HUES64 (cell line): Measurements from ENCODE around the gene PIK3CD.

Source experiments
- H3K27ac ChIP-seq: 2 replicates; pipeline ENCODE4 v1.7.0; 2013; ENCODE audit warnings: low read depth, low read length, inconsistent platforms
- H3K27me3 ChIP-seq: 2 replicates; pipeline ENCODE4 v1.6.1; 2013; ENCODE audit warnings: mild to moderate bottlenecking, low read length; ENCODE audit not compliant: insufficient read depth
- H3K36me3 ChIP-seq: 2 replicates; pipeline ENCODE4 v1.6.1; 2013; ENCODE audit warnings: mild to moderate bottlenecking, low read length; ENCODE audit not compliant: insufficient read depth
- H3K4me1 ChIP-seq: 2 replicates; pipeline ENCODE4 v1.6.1; 2013; ENCODE audit warnings: mild to moderate bottlenecking, low read length, moderate library complexity; ENCODE audit not compliant: insufficient read depth
- H3K4me3 ChIP-seq: 2 replicates; pipeline ENCODE4 v1.5.1; 2013; ENCODE audit warnings: mild to moderate bottlenecking, low read length, moderate library complexity
- H3K9ac ChIP-seq: 2 replicates; pipeline ENCODE4 v1.6.1; 2013; ENCODE audit warnings: mild to moderate bottlenecking, low read depth, low read length
- H3K9me3 ChIP-seq: 2 replicates; pipeline ENCODE4 v1.6.1; 2013; ENCODE audit warnings: low read depth, low read length; ENCODE audit not compliant: insufficient read depth
- WGBS: fragments of 150-250, 120-280 bp; methylation state at CpG from one replicate; pipeline ENCODE4 v1.1.7; 2013; ENCODE audit warnings: missing lambda C conversion rate; 5-methylcytosine and 5-hydroxymethylcytosine counted together

The PIK3CD gene

GRCh38 chr1:9609998-9610397 is 41.5 kb upstream of the PIK3CD start:
- H3K4me1 ChIP-seq, result no peaks in the 10 kb centered on the region
- WGBS, result 96% methylated on average over 5 of the region's 5 CpGs

DNA sequence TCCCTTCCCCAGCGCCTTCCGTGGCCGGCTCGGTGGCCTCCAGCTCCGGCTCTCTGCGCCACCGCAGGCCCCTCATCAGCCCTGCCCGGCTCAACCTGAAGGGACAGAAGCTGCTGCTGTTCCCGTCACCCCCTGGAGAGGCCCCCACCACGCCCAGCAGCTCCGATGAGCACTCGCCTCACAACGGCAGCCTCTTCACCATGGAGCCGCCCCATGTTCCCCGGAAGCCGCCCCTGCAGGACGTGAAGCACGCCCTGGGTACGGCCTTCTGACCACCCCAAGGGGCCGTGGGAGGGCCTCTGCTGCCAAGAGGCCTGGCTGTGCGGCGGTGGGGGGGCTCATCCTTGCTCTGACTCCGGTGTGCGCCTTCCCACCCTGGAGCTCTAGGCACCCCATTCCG is 41.0 kb upstream of the PIK3CD start:
- H3K4me3 ChIP-seq, result no peak overlapping the region
- no peaks in the 10 kb centered on the region for H3K4me1 ChIP-seq
- H3K9ac ChIP-seq, result no peak overlapping the region
- no peaks in the 10 kb centered on the region for H3K9me3 ChIP-seq
- H3K27ac ChIP-seq, result no peak overlapping the region
- H3K27me3 ChIP-seq, result no peaks in the 10 kb centered on the region
- 92% methylated on average over 25 of the region's 25 CpGs for WGBS
- H3K36me3 ChIP-seq, result peaks cover 45% of the 10 kb centered on the region

More at GRCh38 chr1:9609998-9610397, 41.5 kb upstream of the PIK3CD start:
- Histone ChIP-seq H3K9ac (no peak overlapping the region), H3K36me3 (peaks cover 45% of the 10 kb centered on the region), H3K4me3 (no peak overlapping the region), H3K9me3 (no peaks in the 10 kb centered on the region), H3K27ac (no peak overlapping the region), H3K27me3 (no peaks in the 10 kb centered on the region)

DNA sequence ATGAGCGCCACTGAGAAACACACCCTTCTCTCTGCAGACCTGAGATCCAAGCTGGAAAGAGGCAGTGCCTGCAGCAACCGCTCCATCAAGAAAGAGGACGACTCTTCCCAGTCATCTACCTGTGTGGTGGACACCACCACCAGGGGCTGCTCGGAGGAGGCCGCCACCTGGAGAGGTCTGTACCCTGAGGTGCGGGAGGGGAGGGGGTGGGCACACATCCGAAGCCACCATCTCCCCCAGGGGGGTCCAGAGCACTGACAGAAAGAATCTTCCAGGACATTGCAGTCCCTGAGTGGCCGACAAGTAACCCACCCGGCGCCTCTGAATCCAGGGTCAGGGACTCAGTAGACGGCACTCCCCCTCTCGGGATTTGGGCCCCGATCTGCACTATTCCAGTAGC is 39.8 kb upstream of the PIK3CD start:
- 89% methylated on average over 13 of the region's 13 CpGs for WGBS
- H3K9ac ChIP-seq, result no peak overlapping the region
- H3K27ac ChIP-seq, result no peak overlapping the region
- H3K27me3 ChIP-seq, result no peaks in the 10 kb centered on the region
- H3K4me1 ChIP-seq, result no peaks in the 10 kb centered on the region
- H3K9me3 ChIP-seq, result no peaks in the 10 kb centered on the region
- H3K36me3 ChIP-seq, result peaks cover 45% of the 10 kb centered on the region
- no peak overlapping the region for H3K4me3 ChIP-seq

- H3K4me1 ChIP-seq, result no peaks in the 10 kb centered on the region
- no peak overlapping the region for H3K27ac ChIP-seq
- 92% methylated on average over 11 of the region's 11 CpGs for WGBS
- no peak overlapping the region for H3K9ac ChIP-seq
- no peak overlapping the region for H3K4me3 ChIP-seq
- H3K9me3 ChIP-seq, result no peaks in the 10 kb centered on the region
- no peaks in the 10 kb centered on the region for H3K27me3 ChIP-seq
- peaks cover 45% of the 10 kb centered on the region for H3K36me3 ChIP-seq
Measured at GRCh38 chr1:9612162-9612845, 39.2 kb upstream of the PIK3CD start.

DNA sequence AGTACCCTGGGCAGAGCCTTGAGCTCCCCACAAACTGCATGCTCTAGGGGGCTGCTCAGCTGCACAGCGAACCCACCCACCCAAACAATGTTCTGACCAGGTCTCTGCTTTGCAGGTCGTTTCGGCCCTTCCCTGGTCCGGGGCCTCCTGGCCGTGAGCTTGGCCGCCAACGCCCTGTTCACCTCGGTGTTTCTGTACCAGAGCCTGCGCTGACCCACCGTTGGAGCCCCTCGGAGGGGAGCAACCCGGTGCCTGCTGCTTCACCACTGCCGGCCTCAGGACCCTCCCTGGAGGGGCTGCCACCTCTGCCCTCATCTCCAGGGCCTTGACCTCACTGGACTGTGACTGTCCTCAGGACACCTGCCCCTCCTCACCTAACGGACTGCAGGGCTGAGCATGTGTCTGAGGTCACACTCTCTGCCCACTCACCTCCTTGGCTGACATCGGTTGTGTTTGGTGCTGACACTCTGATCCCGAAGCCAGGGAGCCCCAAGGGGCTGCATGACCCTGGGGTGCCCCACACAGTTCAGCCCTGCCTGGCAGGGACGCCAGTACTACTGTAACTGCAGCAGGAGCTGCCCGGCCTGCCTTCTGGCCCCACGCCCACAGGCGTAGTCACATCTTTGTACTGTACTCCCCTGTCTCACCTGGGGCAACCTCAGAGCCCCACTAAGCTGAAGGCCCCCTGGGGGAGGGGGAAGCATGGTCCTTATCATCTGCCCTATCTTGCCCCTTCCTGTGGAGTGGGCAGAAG is 38.5 kb upstream of the PIK3CD start:
- WGBS, result 93% methylated on average over 20 of the region's 20 CpGs
- H3K4me1 ChIP-seq, result no peaks in the 10 kb centered on the region
- no peaks in the 10 kb centered on the region for H3K27me3 ChIP-seq
- no peak overlapping the region for H3K9ac ChIP-seq
- H3K36me3 ChIP-seq, result peaks cover 45% of the 10 kb centered on the region
- no peak overlapping the region for H3K27ac ChIP-seq
- no peak overlapping the region for H3K4me3 ChIP-seq
- H3K9me3 ChIP-seq, result no peaks in the 10 kb centered on the region

GRCh38 chr1:9613625-9614299 is 37.8 kb upstream of the PIK3CD start:
- H3K27me3 ChIP-seq, result no peaks in the 10 kb centered on the region
- 93% methylated on average over 17 of the region's 17 CpGs for WGBS
- no peak overlapping the region for H3K9ac ChIP-seq
- no peaks in the 10 kb centered on the region for H3K9me3 ChIP-seq
- no peak overlapping the region for H3K4me3 ChIP-seq
- peaks cover 45% of the 10 kb centered on the region for H3K36me3 ChIP-seq
- no peaks in the 10 kb centered on the region for H3K4me1 ChIP-seq
- no peak overlapping the region for H3K27ac ChIP-seq

DNA sequence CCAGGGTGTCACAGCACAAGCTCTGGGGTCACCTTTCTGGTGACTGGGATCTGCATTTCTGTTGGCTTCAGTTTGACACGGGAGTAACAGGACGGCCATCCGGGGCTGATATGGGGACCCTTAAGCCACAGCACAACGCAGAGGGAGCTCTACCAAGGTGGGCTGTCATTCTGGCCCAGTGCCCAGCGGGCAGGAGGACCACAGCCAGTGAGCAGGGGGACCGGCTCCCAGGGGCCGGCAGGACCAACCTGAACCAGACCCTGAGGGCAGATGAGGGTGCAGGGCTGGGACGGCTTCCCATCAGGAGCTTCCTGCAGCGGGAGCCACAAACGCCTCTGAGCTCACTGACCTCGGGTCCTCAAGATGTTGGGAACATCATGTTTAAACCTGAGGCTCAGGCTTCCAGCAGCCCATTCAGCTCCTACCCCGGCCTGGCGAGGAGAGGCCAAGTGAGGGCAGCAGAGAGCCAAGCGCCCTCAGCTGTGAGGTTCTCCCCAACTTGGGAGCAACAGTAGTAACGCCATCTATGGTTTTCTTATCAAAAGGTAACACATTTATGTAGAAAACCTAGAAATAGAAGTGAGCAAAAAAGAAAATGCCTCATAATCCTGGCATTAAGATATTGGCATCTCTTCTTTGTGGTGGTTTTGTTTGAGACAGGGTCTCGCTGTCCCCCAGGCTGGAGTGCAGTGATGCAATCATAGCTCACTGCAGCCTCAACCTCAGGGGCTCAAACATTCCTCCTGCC is 36.0 kb upstream of the PIK3CD start:
- Histone ChIP-seq H3K27ac (no peak overlapping the region), H3K4me1 (no peaks in the 10 kb centered on the region), H3K27me3 (no peaks in the 10 kb centered on the region), H3K9ac (no peak overlapping the region), H3K9me3 (no peaks in the 10 kb centered on the region), H3K4me3 (no peak overlapping the region), H3K36me3 (peaks cover 30% of the 10 kb centered on the region)
- 65% methylated on average over 15 of the region's 16 CpGs for WGBS

DNA sequence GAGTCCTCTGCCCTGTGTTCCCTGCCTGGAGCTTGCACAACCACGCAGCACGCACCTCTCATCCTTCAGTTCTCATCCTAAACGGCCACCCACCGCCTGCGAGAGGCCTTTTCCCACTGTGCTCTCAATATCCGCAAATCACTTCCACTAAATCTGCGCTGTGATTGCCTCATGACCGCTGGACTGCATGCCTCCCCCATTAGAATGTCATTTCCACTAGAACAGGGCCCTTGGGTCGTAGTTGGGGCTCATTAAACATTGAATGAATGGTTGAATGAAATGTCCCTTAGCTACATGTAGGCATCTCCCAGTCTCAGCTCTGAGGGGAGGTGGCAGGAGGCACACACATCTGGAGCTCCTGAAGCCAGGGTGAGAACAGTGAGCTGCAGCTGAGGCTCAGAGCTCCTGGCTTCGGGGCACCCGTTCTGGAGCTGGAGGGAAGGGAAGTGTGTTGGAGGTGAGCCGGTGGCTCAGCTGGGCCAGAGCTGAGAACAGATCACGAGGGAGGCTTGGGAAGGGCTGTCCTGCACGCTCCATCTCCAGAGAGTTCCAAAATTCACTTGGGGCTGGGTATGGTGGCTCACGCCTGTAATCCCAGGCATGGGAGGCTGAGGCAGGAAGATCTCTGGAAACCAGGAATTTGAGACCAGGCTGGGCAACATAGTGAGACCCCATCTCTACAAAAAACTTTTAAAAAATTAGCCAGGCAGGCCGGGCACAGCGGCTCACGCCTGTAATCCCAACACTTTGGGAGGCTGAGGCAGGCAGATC is 32.4 kb upstream of the PIK3CD start:
- no peaks in the 10 kb centered on the region for H3K36me3 ChIP-seq
- H3K27ac ChIP-seq, result no peak overlapping the region
- H3K4me3 ChIP-seq, result no peak overlapping the region
- 95% methylated on average over 18 of the region's 18 CpGs for WGBS
- no peaks in the 10 kb centered on the region for H3K4me1 ChIP-seq
- no peaks in the 10 kb centered on the region for H3K9me3 ChIP-seq
- no peaks in the 10 kb centered on the region for H3K27me3 ChIP-seq
- no peak overlapping the region for H3K9ac ChIP-seq

DNA sequence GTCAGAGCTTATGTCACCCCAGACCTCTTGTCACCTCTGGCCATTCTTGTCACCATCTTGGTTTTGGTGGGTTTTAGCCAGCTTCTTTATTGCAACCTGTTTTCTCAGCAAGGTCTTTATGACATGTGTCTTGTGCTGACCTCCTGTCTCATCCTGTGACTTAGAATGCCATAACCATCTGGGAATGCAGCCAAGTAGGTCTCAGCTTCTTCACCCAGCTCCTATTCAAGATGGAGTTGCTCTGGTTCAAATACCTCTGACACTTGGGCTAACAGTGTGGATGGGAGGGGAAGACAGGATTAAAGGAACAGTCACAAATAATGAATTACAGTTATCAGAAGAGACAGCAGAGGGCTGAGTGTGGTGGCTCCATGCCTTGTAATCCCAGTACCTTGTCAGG is 30.5 kb upstream of the PIK3CD start:
- H3K4me3 ChIP-seq, result no peak overlapping the region
- H3K27me3 ChIP-seq, result no peaks in the 10 kb centered on the region
- H3K9me3 ChIP-seq, result no peaks in the 10 kb centered on the region
- H3K9ac ChIP-seq, result no peak overlapping the region
- no peaks in the 10 kb centered on the region for H3K36me3 ChIP-seq
- no peaks in the 10 kb centered on the region for H3K4me1 ChIP-seq
- no peak overlapping the region for H3K27ac ChIP-seq

- WGBS, result 89% methylated on average over 2 of the region's 2 CpGs
- H3K9me3 ChIP-seq, result no peaks in the 10 kb centered on the region
- H3K36me3 ChIP-seq, result no peaks in the 10 kb centered on the region
- no peak overlapping the region for H3K27ac ChIP-seq
- H3K9ac ChIP-seq, result no peak overlapping the region
- no peak overlapping the region for H3K4me3 ChIP-seq
- peaks cover 8% of the 10 kb centered on the region for H3K27me3 ChIP-seq
- H3K4me1 ChIP-seq, result no peaks in the 10 kb centered on the region
Measured at GRCh38 chr1:9624081-9624480, 27.4 kb upstream of the PIK3CD start.
